NCI-H2081 treated with DMSO at 0.1 percent for 48 hours (cell line): ENCODE data around the gene MRPL17.
"Not testable (repeated sequence)": the region's sequence is repeated elsewhere in the genome, so short reads cannot be mapped to it uniquely, and the experiment has no call there.

ENCODE experiments used
- DNase-seq: peaks from one replicate; lab custom pipeline; 2025; lab: John Stamatoyannopoulos, UW

The MRPL17 gene

DNA sequence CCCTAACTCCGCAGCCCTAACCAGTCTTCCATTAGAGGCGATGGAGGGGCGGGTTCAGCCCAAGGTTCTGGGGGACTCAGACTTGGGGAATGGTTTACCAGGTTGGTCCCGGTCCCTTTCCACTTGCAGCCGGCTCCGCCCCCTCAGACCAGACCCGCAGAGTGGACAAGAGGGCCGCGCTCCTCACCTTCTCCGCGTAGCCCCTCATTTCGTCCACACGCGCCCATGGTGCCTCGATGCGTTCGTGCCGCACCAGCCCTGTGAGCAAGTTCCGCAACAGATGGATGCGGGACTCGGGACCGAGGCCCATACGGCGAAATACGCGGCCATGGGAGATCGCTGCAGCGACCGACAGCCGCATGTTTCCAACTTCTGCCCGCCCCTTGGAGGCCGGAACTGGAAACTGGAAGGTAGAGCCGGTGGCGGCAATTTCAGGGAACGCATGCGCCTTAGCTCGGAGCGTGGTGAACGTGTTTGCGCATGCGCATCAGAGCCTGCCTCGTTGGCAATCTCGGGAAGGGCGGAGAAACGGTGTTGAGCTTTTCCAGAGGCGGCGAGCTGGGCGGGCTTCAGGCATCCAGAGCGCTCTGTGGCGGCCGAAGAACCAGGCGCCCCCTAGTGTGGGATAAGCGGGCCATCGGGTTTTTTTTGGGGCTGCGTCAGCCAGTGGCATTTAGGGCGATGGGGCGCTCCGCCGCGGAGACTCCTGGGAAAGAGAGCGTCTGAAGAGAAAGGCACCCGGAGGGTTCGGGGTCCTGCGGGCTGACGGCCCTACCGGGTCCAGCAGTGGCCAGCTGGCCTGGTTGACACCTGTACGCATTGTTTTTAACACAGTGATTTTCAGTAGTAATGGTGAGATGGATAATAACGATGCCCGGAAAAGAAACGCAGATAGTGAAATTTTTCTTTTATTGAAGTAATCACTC is at the start of gene MRPL17:
MRPL17 (minus strand) TSS at position 405 of the 926 bp plus-strand sequence; CDS start at position 361, 44 bp downstream.
- peak; percentile 94 for DNase-seq

DNA sequence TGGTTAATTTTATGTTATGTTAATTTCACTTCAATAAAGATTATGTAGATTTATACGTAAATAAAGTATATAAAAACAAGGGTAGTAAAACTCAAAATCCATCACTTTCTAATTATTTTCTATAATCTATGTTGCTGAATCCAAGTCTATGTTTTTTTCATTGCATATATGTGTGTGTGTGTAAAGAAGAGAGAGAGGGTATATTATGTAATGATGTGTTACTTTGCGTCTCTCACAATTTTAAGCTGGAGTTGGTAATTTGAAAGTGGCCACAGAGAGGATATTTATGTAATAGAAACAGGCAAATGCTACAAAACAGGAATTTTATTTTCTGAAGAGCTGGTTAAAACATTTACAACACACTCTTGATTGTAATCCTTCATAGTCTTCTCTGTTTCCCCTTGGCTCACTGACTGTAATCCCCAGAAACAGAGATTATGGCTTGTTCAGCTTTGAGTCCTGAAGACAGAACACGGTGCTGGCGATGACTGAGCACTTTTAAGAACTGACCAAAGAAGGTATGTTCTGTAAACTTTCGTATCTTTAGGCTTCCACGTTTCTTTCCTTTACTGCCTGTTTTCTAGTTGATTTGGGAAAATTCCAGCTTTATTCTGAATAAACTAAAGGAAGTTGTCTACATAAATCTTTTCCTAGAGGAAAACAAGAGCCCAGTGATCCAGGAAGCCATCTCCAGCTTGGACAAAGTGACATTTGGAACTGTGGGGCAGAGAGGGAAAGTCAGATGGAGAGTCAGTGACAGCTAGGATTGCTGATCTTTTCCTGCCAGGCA is 45.0 kb upstream of the MRPL17 start:
- DNase-seq: no peak

DNA sequence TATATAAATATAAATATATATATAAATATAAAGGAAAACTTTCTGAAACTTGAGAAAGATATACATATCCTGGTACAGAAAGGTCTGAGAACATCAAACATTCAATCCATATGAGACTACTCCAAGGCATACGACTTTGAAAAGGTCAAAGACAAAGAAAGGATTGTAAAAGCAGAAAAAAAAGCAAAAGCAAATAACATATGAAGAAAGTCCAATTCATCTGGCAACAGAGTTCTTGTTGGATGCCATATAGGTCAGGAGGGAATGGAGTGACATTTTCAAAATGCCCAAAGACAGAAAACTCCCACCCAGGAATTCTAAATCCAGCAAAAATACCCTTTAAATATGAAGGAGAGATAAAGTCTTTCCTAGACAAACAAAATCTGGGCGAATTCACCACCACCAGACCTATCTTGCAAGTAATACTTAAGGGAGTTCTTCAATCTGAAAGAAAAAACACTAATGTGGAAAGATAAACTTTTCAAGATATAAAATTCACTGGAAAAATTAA is 42.3 kb upstream of the MRPL17 start:
- DNase-seq: no peak

DNA sequence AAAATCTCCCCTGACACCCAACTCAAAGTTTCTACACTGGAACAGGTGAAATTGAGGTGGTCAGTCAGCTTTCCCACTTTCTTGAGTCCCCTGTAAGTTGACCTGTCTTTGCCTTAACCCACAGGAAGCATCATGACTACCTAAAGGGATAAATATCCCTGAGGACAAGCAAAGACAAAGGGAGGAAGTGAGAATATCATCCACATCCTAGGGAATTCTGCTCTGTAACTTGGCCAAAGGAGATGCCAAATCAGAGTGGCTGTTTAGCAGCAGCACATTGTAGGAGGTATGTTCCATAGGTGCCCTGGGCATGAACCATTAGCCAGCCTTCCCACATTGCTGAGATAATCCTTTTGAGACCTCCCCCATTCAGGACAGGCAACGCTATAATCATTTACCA is 40.9 kb upstream of the MRPL17 start:
- no peak for DNase-seq

DNA sequence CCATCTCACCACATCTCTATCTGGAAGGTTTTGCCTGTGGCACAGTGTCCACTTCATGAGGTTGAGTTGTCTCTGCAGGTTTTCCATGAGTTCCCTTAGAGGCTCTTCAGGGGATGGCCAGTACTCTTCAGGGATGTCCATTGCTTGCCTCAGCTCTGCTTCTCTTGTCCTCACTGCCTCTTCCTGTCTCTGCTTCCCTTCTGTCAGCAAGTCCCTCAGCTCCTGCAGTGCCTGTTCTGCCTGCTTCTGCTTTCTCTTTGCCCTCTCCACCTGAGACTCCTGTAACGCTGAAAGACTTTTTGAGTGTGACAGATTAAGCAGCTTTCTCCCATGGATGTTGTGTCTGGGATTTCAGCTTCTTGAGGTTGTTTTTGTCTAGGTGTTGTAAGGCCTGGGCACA is 38.2 kb upstream of the MRPL17 start:
- DNase-seq: no peak

DNA sequence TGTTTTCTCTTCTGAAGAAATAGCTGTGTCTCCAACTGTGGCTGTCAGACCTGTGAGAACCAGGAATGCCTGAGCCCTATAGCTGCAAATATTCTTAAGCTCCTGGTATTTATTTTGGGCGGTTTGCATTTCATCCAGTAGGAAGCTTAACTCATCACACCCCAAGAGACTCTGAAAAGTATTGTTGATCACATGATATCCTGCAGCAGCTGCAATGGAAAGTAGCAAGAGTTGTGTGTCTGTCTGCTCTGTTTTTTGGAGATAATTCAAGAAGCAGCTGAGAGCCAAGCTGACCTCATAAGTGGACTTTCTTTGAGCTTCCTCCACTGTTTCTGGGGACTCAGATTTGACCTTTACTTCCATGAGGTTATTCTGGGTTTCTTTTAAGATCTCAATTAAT is 36.4 kb upstream of the MRPL17 start:
- no peak for DNase-seq

DNA sequence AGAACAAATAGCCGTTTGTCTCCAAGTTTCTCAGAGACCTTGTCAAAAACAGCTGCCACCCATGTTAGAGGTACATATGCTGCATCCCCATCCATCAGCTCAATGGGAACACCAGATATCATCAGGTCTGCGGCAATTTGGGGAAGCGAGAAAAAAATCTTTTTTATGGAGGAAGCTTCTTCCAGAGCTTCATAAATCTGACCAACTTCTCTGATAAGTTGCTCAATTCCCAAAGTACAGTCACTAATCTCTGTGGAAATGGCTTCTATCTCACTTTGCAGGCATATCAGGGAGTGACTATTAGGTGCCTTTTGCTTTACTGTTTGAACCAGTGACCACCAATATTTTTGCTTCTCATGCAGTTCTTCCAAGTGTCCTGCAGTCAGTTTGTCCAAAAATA is 34.3 kb upstream of the MRPL17 start:
- DNase-seq: no peak

DNA sequence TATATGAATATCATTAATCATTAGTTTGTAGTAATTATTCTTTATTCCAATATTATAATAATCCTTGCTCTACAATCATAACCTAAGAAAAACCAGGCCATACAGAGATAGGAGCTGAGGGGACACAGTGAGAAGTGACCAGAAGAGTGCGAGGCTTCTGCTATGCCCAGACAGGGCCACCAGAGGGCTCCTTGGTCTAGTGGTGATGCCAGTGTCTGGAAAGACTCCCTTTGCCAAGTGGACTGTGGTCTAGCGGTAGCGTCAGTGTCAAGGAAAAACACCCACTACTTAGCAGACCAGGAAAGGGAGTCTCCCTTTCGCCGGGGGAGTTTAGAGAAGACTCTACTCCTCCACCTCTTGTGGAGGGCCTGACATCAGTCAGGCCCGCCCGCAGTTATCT is 28.4 kb upstream of the MRPL17 start:
- not testable (repeated sequence) for DNase-seq

DNA sequence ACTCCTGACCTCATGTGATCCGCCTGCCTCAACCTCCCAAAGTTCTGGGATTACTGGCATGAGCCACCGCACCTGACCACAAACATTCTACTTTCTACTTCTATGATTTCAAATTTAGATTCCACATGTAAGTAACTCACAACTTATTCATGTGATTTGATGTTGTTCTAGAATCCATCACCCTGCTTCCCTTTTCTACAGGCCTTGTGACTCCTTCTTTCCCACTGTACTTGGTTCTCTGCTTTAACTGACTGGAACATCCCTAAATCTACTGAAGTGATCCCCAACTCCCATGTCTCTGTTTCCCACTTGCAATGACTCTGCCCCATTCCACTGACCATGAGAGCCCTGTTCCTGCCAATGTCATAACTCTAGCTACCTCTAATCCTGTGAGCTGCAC is 25.7 kb upstream of the MRPL17 start:
- no peak for DNase-seq

DNA sequence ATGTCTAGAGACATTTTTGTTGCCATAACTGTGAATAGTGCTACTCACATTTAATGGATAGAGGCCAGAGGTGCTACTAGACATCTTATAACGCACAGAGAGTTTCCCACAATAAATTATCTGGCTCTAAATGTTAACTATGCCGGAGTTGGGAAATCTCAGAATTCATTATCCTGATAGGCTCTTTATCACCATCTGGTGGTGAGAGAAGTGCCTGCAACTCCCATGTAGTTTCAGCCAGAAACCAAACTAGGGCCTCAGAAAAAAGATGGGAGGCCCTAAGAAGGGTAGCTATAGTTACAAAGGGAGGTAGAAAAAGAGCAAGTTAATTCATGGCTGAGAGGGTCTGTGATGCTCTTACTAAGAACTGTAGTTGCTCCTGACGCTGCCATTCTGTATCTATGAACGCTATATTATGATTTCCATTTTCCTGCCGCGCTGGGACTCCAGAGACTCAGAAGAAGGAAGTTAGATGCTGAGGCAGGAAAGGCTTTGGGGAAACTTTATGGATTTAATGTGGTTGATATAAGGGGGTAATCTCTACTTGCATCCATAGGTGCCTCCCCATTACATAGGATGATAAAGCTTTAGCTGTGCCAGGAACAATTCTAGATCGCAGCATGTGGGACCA is 22.9 kb upstream of the MRPL17 start:
- DNase-seq: no peak

DNA sequence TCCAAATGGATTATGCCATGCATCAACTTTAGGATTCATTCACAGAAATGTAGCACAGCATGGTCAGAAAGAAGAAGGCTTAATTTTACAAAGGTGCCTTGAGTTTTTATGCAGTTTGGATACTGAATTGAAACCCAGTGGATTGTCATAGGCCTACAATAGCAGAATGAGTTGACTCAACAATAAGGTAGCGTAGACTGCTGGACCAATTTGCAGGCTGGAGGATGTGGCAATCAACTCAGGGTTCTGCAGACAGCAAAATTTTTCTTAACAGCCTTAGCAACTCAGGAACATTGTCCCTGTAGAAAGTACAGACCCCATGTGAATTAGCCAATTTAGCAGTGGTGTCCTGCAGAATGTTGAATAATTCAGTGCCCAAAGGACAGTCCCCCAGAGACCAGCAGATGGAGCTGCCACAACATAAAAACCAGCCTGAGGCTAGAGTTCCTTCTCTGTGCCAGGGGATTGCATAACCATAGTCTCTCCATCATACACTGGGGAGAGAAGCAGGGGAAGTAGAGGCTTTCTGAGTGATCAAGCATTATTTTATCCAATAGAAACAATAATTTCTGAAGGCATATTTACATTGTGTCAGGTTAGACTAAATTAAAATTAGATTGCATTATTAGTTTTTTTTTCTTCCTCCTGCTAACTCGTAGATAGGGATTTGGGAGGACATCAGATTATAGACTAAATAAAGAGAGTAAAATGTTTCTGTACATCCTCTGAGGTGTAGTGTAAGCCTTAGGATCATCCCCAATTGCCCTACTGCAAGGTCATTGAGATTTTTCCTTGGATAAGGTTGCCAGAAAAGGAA is 20.3 kb upstream of the MRPL17 start:
- no peak for DNase-seq

DNA sequence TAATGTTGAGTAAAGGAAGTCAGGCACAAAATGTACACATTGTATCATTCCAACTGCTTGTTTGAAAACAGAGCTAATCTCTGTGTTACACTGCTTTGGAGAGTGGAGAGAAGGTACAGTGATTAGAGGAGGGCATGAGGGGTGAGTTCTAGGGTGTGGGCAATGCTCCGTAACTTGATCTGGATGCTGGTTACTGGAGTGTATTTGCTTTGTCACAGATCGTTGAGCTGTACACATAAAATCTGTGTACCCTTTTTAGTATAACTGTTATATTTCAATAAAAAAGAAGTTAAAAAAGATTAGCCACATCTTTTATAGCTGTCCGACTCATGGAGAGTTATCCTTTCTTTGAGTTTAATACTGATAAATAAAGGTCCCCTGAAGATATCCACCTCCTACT is 18.8 kb upstream of the MRPL17 start:
- not testable (repeated sequence) for DNase-seq

DNA sequence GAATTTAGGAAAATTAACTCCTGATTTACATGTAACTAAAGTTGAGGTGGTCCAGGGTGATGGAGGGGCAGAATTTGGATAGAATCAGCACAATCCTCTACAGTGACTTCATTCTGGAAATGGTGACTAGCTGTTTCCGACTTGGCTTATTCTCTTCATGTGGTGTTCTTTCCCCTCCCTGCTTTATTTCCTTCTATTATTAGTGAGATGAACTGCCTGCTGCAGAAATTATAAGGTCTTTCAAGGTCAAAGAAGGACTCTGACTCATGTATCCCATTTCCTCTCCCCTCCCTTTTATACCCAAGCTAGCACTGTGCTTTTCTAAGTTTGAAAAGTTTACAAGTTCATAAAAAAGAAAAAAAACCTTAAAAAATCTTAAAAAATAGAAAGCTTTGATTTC is 12.2 kb upstream of the MRPL17 start:
- DNase-seq: no peak

DNA sequence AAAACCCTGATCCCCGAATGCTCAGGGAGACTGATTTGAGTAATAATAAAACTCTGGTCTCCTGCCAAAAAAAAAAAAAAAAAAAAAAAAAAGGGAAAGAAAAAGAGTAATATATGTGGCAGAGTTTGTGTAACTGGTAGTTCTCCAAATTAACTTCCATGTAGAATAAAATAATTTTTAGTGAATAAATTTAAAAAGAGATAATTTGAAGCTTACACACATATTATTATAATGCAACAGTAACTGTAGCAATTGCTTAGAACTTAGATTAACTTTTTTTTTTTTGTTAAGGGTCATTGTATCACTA is 11.0 kb upstream of the MRPL17 start:
- no peak for DNase-seq

DNA sequence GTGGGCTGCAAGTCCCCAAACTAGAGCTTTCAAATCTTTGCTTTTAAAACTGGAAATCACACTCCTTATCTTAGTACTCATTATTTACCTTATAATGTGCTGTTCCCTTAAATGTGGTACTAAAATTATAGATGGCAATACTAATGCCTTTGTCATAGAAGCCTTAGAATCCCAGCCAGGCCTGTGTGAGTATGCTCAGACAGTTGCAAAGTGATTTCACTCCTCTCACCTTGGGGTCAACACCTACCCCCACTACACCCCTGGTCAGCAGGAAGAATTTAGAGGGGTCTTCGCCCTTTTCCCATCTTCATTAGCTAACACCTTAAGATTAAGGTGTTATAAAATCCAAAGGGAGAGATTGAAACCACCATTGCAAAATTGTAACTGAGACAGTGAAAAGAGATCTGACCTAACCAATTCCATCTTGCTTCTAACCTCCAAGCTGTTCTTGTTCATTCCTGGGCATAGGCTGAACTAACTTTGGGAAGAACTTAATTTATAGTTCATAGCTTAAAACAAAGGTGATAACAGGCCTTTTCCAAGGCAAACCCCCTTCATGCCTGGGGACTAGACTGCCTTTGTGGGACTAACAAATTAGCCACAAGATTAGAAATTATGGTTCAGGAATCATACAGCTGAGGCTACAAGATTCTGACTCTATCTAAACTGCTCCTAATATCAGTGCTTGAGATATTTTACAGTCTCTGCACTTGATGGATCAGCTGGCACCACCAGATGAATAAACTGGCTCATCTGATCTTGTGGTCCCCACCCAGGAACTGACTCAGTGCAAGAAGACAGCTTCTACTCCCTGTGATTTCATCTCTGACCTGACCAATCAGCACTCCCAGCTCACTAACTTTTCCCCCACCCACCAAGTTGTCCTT is 10.4 kb upstream of the MRPL17 start:
- DNase-seq: no peak

DNA sequence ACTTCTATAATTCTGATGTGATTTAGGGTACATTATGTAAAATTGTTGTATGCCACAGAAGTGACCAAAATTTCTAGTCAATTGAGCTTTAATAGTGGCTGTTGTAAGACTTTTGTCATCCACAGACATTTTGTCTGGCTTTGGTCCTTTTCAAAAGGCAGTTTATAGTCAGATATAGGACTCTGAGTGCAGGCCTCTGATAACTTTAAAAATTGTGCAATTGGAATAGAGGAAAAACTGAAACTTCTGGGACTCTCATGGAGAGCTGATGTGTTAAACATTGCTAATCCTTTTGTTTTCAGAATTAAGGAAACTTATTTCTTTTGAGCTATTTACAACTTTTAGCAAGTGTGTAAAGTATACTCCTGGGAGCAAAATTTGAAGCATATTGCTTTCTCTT is 9.0 kb upstream of the MRPL17 start:
- DNase-seq: no peak

DNA sequence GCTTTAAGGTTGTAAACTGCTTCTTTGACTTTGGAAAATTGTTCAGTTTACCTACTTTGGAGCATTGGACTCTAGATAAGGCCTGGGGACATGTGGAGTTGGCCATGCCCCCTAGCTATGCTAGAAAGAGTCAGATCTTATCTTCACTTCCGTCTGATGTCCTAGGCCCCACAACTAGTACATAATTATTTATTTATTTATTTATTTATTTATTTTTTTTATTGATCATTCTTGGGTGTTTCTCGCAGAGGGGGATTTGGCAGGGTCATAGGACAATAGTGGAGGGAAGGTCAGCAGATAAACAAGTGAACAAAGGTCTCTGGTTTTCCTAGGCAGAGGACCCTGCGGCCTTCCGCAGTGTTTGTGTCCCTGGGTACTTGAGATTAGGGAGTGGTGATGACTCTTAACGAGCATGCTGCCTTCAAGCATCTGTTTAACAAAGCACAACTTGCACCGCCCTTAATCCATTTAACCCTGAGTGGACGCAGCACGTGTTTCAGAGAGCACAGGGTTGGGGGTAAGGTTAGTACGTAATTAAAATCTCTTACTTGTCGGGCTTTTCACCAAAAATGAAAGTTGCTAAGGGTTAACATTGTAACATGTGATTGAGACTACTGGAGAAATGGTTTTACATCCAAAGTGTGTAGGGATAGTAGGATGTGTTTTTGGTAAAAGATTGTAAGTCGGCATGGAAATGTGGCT is 7.4 kb upstream of the MRPL17 start:
- not testable (repeated sequence) for DNase-seq

DNA sequence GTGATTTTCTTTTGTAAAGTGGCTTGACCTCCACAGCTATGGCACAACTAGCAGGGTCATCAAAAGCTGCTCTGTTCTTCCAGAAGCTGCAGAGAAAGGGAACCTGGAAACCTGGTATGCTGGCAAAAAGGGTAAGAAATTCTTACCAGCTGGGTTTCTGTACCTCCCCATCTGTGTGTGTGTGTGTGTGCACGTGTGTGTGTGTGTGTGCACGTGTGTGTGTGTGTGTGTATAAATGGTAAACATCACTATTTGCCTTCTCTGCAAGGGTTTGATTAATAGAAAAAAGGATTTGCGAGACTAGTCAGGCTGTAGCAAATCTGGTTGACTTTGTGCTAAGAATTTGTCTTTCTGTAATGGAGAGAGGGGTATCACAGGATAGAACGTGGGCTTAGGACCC is 4.7 kb upstream of the MRPL17 start:
- DNase-seq: no peak

DNA sequence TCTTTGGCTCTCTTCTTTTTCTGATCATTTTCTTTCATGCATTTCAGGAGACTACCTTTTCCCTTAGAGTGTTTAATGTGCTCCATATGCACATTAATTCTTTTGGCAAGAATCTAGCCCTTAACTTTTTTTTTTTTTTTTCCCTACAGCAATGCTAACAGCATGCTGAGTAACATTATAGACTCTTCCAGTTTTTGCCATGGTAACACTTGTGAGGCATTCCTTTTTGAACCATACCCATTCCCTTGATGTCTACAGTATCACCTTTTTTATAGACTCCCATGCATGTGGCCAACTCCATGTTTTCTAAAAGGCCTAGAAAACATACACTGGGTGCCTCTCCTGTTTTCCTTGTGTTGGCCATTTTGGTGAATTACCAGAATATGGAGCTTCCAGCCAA is 2.9 kb upstream of the MRPL17 start:
- no peak for DNase-seq

DNA sequence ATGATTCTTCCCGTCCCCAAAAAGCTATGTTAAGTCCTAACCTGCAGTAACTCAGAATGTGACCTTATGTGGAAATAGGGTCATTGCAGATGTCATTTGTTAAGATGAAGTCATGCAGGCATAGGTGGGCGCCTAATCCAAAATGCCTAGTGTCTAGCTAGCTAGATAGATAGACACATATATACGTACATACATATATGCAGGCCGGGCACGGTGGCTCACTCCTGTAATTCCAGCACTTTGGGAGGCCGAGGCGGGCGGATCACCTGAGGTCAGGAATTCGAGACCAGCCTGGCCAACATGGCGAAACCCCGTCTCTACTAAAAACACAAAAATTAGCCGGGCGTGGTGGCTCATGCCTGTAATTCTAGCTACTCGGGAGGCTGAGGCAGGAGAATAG is 928 bp upstream of the MRPL17 start:
- DNase-seq: not testable (repeated sequence)
